ENCODE data around the gene PRKCE. TPM values are rescaled to one million over a fixed set of nuclear protein-coding genes. Genes with fewer than 3 reads are reported as not detected.
A peak's percentile ranks its signal among the peaks of the same experiment; 100 is the strongest.
"Not testable (repeated sequence)": the region's sequence is repeated elsewhere in the genome, so short reads cannot be mapped to it uniquely, and the experiment has no call there.

PRKCE gene
- total RNA-seq, 1 donor from 2014 or later, result 14.8 TPM

GRCh38 chr2:46200861-46201605 is 549.6 kb downstream of the PRKCE start:
- intact Hi-C loops (cut with micrococcal nuclease), result no loop called here
- DNase-seq (no peak), ATAC-seq (no peak)

- ATAC-seq (no peak), DNase-seq (no peak)
- intact Hi-C loops (cut with micrococcal nuclease), result no loop called here
These were observed 551.0 kb downstream of the PRKCE start for GRCh38 chr2:46202453-46202852.

- ATAC-seq (no peak), DNase-seq (no peak)
- intact Hi-C loops (cut with micrococcal nuclease), result no loop called here
These were observed 551.5 kb downstream of the PRKCE start for GRCh38 chr2:46202987-46203386.

GRCh38 chr2:46203636-46204035 is 552.2 kb downstream of the PRKCE start:
- intact Hi-C loops (cut with micrococcal nuclease); DNase-seq; ATAC-seq: not testable (repeated sequence)

GRCh38 chr2:46207591-46207990 is 556.1 kb downstream of the PRKCE start:
- intact Hi-C loops (cut with micrococcal nuclease), result no loop called here
- ATAC-seq, result no peak
- DNase-seq, result no peak

GRCh38 chr2:46208766-46209165 is 557.3 kb downstream of the PRKCE start:
- ATAC-seq, result no peak
- DNase-seq, result no peak
- intact Hi-C loops (cut with micrococcal nuclease), result no loop called here

GRCh38 chr2:46210063-46210462 is 558.6 kb downstream of the PRKCE start:
- ATAC-seq (no peak), DNase-seq (no peak)
- intact Hi-C loops (cut with micrococcal nuclease), result no loop called here

GRCh38 chr2:46211461-46211860 is 560.0 kb downstream of the PRKCE start:
- ATAC-seq (no peak), DNase-seq (no peak)
- intact Hi-C loops (cut with micrococcal nuclease), result no loop called here

GRCh38 chr2:46213906-46214305 is 562.4 kb downstream of the PRKCE start:
- DNase-seq (no peak), ATAC-seq (no peak)
- intact Hi-C loops (cut with micrococcal nuclease), result loop anchor here (2.0 kb wide), 1 partner anchor 33 kb away; no protein-coding TSS in a partner anchor

- DNase-seq (no peak), ATAC-seq (no peak)
- intact Hi-C loops (cut with micrococcal nuclease), result no loop called here
These were observed 564.7 kb downstream of the PRKCE start for GRCh38 chr2:46216213-46216612.

- intact Hi-C loops (cut with micrococcal nuclease); ATAC-seq: not testable (repeated sequence)
These were observed 572.0 kb downstream of the PRKCE start for GRCh38 chr2:46223514-46223913.

GRCh38 chr2:46225150-46225625 is 573.7 kb downstream of the PRKCE start:
- ATAC-seq (no peak), DNase-seq (no peak)
- intact Hi-C loops (cut with micrococcal nuclease), result no loop called here

More at GRCh38 chr2:46223514-46223913, 572.0 kb downstream of the PRKCE start:
- DNase-seq, result not testable (repeated sequence)

GRCh38 chr2:46225730-46226129 is 574.3 kb downstream of the PRKCE start:
- DNase-seq, result no peak
- intact Hi-C loops (cut with micrococcal nuclease), result no loop called here
- ATAC-seq, result no peak

GRCh38 chr2:46226620-46227019 is 575.1 kb downstream of the PRKCE start:
- ATAC-seq, result no peak
- intact Hi-C loops (cut with micrococcal nuclease), result no loop called here
- DNase-seq, result no peak

- intact Hi-C loops (cut with micrococcal nuclease), result no loop called here
- ATAC-seq, result no peak
These were observed 575.5 kb downstream of the PRKCE start for GRCh38 chr2:46227022-46227421.

GRCh38 chr2:46227674-46228289 is 576.3 kb downstream of the PRKCE start:
- no peak for DNase-seq
- intact Hi-C loops (cut with micrococcal nuclease), result no loop called here
- no peak for ATAC-seq

More at GRCh38 chr2:46227022-46227421, 575.5 kb downstream of the PRKCE start:
- no peak for DNase-seq

GRCh38 chr2:46229134-46230063 is 577.9 kb downstream of the PRKCE start:
- ATAC-seq, result no peak

GRCh38 chr2:46230115-46230571 is 578.7 kb downstream of the PRKCE start:
- DNase-seq (peak; percentile 65), ATAC-seq (peak; percentile 88)
- intact Hi-C loops (cut with micrococcal nuclease), result no loop called here

More at GRCh38 chr2:46229134-46230063, 577.9 kb downstream of the PRKCE start:
- intact Hi-C loops (cut with micrococcal nuclease), result no loop called here
- DNase-seq, result no peak

GRCh38 chr2:46230677-46231425 is 579.4 kb downstream of the PRKCE start:
- DNase-seq, result no peak
- intact Hi-C loops (cut with micrococcal nuclease), result no loop called here
- ATAC-seq, result peak; percentile 57

Measured in left ventricle myocardium superior (tissue), 1 donor.